Astrocyte of the cerebellum (primary cell): ENCODE data around the gene ARHGEF16.

ENCODE experiments used
- DNase-seq: peaks from one replicate; pipeline ENCODE4 v3.0.0-alpha.2; 2011; ENCODE audit warnings: low read depth
- H3K4me3 ChIP-seq: 2 replicates; pipeline ENCODE4 v1.5.1; 2011; ENCODE audit warnings: mild to moderate bottlenecking, low read depth, low read length, moderate library complexity
- in situ Hi-C: cut with HindIII; loops from 2 replicates; pipeline ENCODE4 v1.10.0; 2017; ENCODE audit warnings: low sequenced_read_pairs
- TF ChIP-seq, protein P1 (sequence below): IDR thresholded peaks from 2 replicates; pipeline ENCODE4 v1.5.1; 2012; ENCODE audit warnings: low read length, low read depth, moderate library complexity, mild to moderate bottlenecking; ENCODE audit errors: missing control alignments

ARHGEF16 gene

GRCh38 chr1:3441880-3442279 lies 12.6 kb upstream of the ARHGEF16 start:
- TF ChIP-seq, protein P1, sequence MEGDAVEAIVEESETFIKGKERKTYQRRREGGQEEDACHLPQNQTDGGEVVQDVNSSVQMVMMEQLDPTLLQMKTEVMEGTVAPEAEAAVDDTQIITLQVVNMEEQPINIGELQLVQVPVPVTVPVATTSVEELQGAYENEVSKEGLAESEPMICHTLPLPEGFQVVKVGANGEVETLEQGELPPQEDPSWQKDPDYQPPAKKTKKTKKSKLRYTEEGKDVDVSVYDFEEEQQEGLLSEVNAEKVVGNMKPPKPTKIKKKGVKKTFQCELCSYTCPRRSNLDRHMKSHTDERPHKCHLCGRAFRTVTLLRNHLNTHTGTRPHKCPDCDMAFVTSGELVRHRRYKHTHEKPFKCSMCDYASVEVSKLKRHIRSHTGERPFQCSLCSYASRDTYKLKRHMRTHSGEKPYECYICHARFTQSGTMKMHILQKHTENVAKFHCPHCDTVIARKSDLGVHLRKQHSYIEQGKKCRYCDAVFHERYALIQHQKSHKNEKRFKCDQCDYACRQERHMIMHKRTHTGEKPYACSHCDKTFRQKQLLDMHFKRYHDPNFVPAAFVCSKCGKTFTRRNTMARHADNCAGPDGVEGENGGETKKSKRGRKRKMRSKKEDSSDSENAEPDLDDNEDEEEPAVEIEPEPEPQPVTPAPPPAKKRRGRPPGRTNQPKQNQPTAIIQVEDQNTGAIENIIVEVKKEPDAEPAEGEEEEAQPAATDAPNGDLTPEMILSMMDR: no peak
- H3K4me3 ChIP-seq: no peak overlapping the region
- no peak for DNase-seq
- in situ Hi-C loops: no loop called here

DNA sequence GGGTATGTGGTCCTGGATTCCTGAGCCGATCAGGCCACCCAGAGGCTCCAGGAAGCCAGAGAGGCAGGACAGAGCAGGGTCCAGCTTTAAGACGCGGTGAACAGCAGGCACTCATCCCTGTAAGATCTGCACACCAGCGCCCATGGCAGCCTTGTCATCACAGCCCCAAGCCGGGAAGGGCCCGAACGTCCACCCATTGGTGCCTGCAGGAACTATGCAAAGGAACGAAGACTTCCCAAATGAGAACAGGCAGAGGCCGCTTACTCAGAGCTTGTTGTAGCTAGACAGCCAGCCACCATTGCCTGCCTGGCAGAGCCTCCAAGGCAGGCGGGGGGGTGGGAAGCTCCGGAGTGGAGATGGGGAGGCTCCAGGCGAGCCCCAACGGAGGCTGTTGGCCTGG lies 12.1 kb upstream of the ARHGEF16 start:
- TF ChIP-seq, protein P1: no peak
- in situ Hi-C loops: no loop called here
- H3K4me3 ChIP-seq: no peak overlapping the region
- no peak for DNase-seq

- no peak overlapping the region for H3K4me3 ChIP-seq
- no peak for DNase-seq
- TF ChIP-seq, protein P1: no peak
- in situ Hi-C loops: no loop called here
Measured at GRCh38 chr1:3442901-3443300, 11.6 kb upstream of the ARHGEF16 start.

- TF ChIP-seq, protein P1: no peak
- no peak for DNase-seq
- in situ Hi-C loops: no loop called here
Measured at GRCh38 chr1:3443807-3444206, 10.7 kb upstream of the ARHGEF16 start.

DNA sequence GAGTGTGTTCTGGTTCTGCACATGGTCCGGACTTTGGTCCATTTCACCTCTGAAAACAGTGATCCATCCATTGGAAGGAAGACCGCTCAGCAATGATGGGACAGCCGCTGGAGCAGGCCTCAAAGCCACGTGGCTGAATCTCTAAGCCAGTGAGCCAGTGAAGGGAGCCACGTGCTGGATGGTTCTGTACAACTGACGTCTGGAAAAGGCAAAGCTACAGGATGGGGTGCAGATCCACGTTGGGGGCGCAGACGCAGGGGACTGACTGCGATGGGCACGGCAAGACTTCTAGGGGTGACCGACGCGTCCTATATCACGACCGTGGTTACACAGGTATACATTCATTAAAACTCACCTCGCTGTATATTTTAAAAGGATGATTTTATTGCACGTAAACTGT lies 10.2 kb upstream of the ARHGEF16 start:
- H3K4me3 ChIP-seq: no peak overlapping the region
- DNase-seq: no peak
- in situ Hi-C loops: no loop called here
- TF ChIP-seq, protein P1: no peak

More at GRCh38 chr1:3443807-3444206, 10.7 kb upstream of the ARHGEF16 start:
- H3K4me3 ChIP-seq: no peak overlapping the region

- in situ Hi-C loops: no loop called here
- no peak for DNase-seq
- TF ChIP-seq, protein P1: no peak
- H3K4me3 ChIP-seq: no peak overlapping the region
Measured at GRCh38 chr1:3444736-3445135, 9.7 kb upstream of the ARHGEF16 start.
